LHCN-M2 (cell line): ENCODE data around the gene PLA2G4F. TPM values are rescaled to one million over a fixed set of nuclear protein-coding genes. Genes with fewer than 3 reads are reported as not detected.

Experiments used
- DNase-seq: peaks from one replicate; pipeline ENCODE4 v3.0.0-alpha.2; 2012; ENCODE audit warnings: low read depth
- polyA plus RNA-seq: library from polyadenylated mRNA; unstranded; fragments of >200 nt; gene quantifications from one replicate; pipeline ENCODE4 v1.2.1, GENCODE V29; 2012; ENCODE audit warnings: missing spikeins
- total RNA-seq: library from RNA; depleted of rRNA; stranded (reverse); fragments of >200 nt; gene quantifications from 2 replicates; pipeline ENCODE4 v1.2.3, GENCODE V29; 2014; rRNA removed

The PLA2G4F gene
- not detected in 2 replicates for total RNA-seq
- not detected for polyA plus RNA-seq

GRCh38 chr15:42156243-42156922, at the start of gene PLA2G4F:
Gene PLA2G4F, minus strand, starts transcription at chr15:42156636. Its CDS starts 87 bp downstream, at chr15:42156549.
- DNase-seq = no peak

- no peak for DNase-seq
Observed at GRCh38 chr15:42203891-42204290, 47.5 kb upstream of the PLA2G4F start.

- DNase-seq = no peak
Observed at GRCh38 chr15:42202653-42203052, 46.2 kb upstream of the PLA2G4F start.

GRCh38 chr15:42201801-42202200, 45.4 kb upstream of the PLA2G4F start:
- DNase-seq = no peak

- no peak for DNase-seq
Observed at GRCh38 chr15:42199126-42199525, 42.7 kb upstream of the PLA2G4F start.

GRCh38 chr15:42198516-42198915, 42.1 kb upstream of the PLA2G4F start:
- DNase-seq = no peak

GRCh38 chr15:42194513-42194912, 38.1 kb upstream of the PLA2G4F start:
- peak; percentile 67 for DNase-seq

- no peak for DNase-seq
Observed at GRCh38 chr15:42193383-42193782, 36.9 kb upstream of the PLA2G4F start.

- no peak for DNase-seq
Observed at GRCh38 chr15:42191610-42192346, 35.3 kb upstream of the PLA2G4F start.

GRCh38 chr15:42190370-42190769, 33.9 kb upstream of the PLA2G4F start:
- DNase-seq = no peak

GRCh38 chr15:42185801-42186200, 29.4 kb upstream of the PLA2G4F start:
- no peak for DNase-seq

- DNase-seq = peak; percentile 23
Observed at GRCh38 chr15:42184736-42185135, 28.3 kb upstream of the PLA2G4F start.

GRCh38 chr15:42184296-42184695, 27.9 kb upstream of the PLA2G4F start:
- DNase-seq = peak; percentile 23

GRCh38 chr15:42182961-42183360, 26.5 kb upstream of the PLA2G4F start:
- no peak for DNase-seq

GRCh38 chr15:42182328-42182886, 26.0 kb upstream of the PLA2G4F start:
- DNase-seq = no peak

- no peak for DNase-seq
Observed at GRCh38 chr15:42178056-42178455, 21.6 kb upstream of the PLA2G4F start.

- DNase-seq = no peak
Observed at GRCh38 chr15:42175671-42176070, 19.2 kb upstream of the PLA2G4F start.

- DNase-seq = no peak
Observed at GRCh38 chr15:42172475-42172874, 16.0 kb upstream of the PLA2G4F start.

- DNase-seq = no peak
Observed at GRCh38 chr15:42171795-42172194, 15.4 kb upstream of the PLA2G4F start.

GRCh38 chr15:42171122-42171521, 14.7 kb upstream of the PLA2G4F start:
- DNase-seq = no peak

- no peak for DNase-seq
Observed at GRCh38 chr15:42166225-42166940, 9.9 kb upstream of the PLA2G4F start.

GRCh38 chr15:42165106-42165505, 8.7 kb upstream of the PLA2G4F start:
- peak; percentile 79 for DNase-seq
